K562 (cell line): ENCODE data around the gene ARMH4. TPM values are rescaled to one million over a fixed set of nuclear protein-coding genes. Genes with fewer than 3 reads are reported as not detected.

Source experiments
- ATAC-seq: fragments of 200-7000 bp; cut with Tn5 transposase; 3 replicates; pipeline ENCODE4 v1.9.1; 2020; ENCODE audit warnings: moderate library complexity
- BruUV-seq: library from RNA; stranded (reverse); fragments of 400-500 nt; replicated peaks from 2 replicates; lab custom pipeline; 2021; lab: Mats Ljungman, UMichigan
- CTCF ChIA-PET: fragments of 300-600 bp; formaldehyde crosslinking; extraction: SDS; loops from one replicate; lab custom pipeline; 2021; ENCODE audit warnings: low intra/inter-chr PET ratio; lab: Yijun Ruan, JAX
- POLR2A ChIA-PET: fragments of 300-600, 350-650 bp; sonication (Branson Sonifier 250); formaldehyde crosslinking; extraction: SDS; loops from one replicate; lab custom pipeline; 2021; ENCODE audit warnings: antibody characterized with exemption, inconsistent platforms; lab: Yijun Ruan, JAX
- DNase-seq, 4 experiments: peaks; one replicate each; pipeline versions ENCODE4 v3.0.0 to v3.0.0-alpha.2; 2011 to 2018; ENCODE audit warnings: low spot score in 3 of 4, mixed read lengths in 3 of 4; ENCODE audit errors: extremely low read depth in 1 of 4
- FAIRE-seq: peaks from 2 replicates; lab custom pipeline; 2011; peaks lifted over from hg19 to GRCh38; lab: Jason Lieb, UNC
- H2AFZ ChIP-seq: 2 replicates; pipeline ENCODE4 v1.6.0; 2011; ENCODE audit warnings: low read depth, low read length, control low read depth, inconsistent platforms
- H3K27ac ChIP-seq: fragments of 200-600 bp; 3 replicates; pipeline ENCODE4 v1.8.0; 2011; ENCODE audit warnings: low read depth, mild to moderate bottlenecking, control low read depth, inconsistent platforms, low read length, moderate library complexity, mixed read lengths; ENCODE audit errors: extremely low read depth
- H3K27me3 ChIP-seq, 2 experiments: fragments of 300-600 bp in 1 of 2; 2 replicates in 1 of 2; 3 replicates in 1 of 2; pipeline versions ENCODE4 v1.6.0 to v1.8.0; 2011; ENCODE audit warnings: inconsistent platforms in 2 of 2, low read length in 2 of 2, mild to moderate bottlenecking in 1 of 2, mixed read lengths in 1 of 2, moderate library complexity in 1 of 2; ENCODE audit not compliant: control insufficient read depth in 2 of 2, insufficient read depth in 2 of 2
- H3K36me3 ChIP-seq: fragments of 300-600 bp; 3 replicates; pipeline ENCODE4 v1.8.0; 2011; ENCODE audit warnings: mild to moderate bottlenecking, low read length, inconsistent platforms; ENCODE audit not compliant: control insufficient read depth, insufficient read depth
- H3K4me1 ChIP-seq, 2 experiments: fragments of 200-600 bp in 1 of 2; replicated peaks in 1 of 2; 2 replicates in 1 of 2; 3 replicates in 1 of 2; pipeline versions ENCODE4 v1.5.1 to v1.8.0; 2011; ENCODE audit warnings: inconsistent platforms in 2 of 2, low read length in 2 of 2, mild to moderate bottlenecking in 1 of 2, mixed read lengths in 1 of 2, moderate library complexity in 1 of 2; ENCODE audit not compliant: control insufficient read depth in 2 of 2, insufficient read depth in 2 of 2
- H3K4me2 ChIP-seq: 2 replicates; pipeline ENCODE4 v1.6.1; 2011; ENCODE audit warnings: low read length, control low read depth, inconsistent platforms, mixed read lengths; ENCODE audit not compliant: insufficient read depth
- H3K4me3 ChIP-seq: fragments of 200-600 bp; sonication (generic), shearing (Covaris generic); 2 replicates; pipeline ENCODE4 v1.5.1; 2016; ENCODE audit warnings: control low read depth, inconsistent platforms
- H3K79me2 ChIP-seq: fragments of 200-600 bp; 3 replicates; pipeline ENCODE4 v1.8.0; 2011; ENCODE audit warnings: low read length, inconsistent platforms; ENCODE audit not compliant: control insufficient read depth, insufficient read depth
- H3K9ac ChIP-seq, 2 experiments: 2 replicates each; pipeline versions ENCODE4 v1.6.0 to v1.6.1; 2011; ENCODE audit warnings: low read depth in 2 of 2, low read length in 2 of 2, control low read depth in 1 of 2, inconsistent platforms in 1 of 2, mild to moderate bottlenecking in 1 of 2, mixed read lengths in 1 of 2; ENCODE audit not compliant: insufficient read depth in 1 of 2
- H3K9me1 ChIP-seq: one replicate; pipeline ENCODE4 v1.6.0; 2011; ENCODE audit warnings: inconsistent platforms, mild to moderate bottlenecking, low read length, moderate library complexity; ENCODE audit not compliant: control insufficient read depth, insufficient read depth
- H3K9me3 ChIP-seq: replicated peaks from 2 replicates; pipeline ENCODE4 v1.5.1; 2011; ENCODE audit warnings: low read depth, low read length, inconsistent platforms; ENCODE audit not compliant: control insufficient read depth, insufficient read depth
- H4K20me1 ChIP-seq: replicated peaks from 2 replicates; pipeline ENCODE4 v1.6.1; 2011; ENCODE audit warnings: low read length, inconsistent platforms, mixed read lengths; ENCODE audit not compliant: control insufficient read depth, insufficient read depth
- ELF1 ChIP-seq: fragments of 200-800 bp; sonication (Bioruptor generic); IDR thresholded peaks from 2 replicates; pipeline ENCODE4 v1.6.1; 2016; ENCODE audit warnings: missing genetic modification characterization, missing compliant biosample characterization
- RAD21 ChIP-seq, 2 experiments: fragments of 250-450 bp in 1 of 2; fragments of 450-650 bp in 1 of 2; sonication (Bioruptor Pico) in 1 of 2; formaldehyde crosslinking in 1 of 2; IDR thresholded peaks in 1 of 2; conservative IDR thresholded peaks in 1 of 2; 2 replicates each; pipeline versions ENCODE4 v1.4.0 to v1.8.0; 2020 to 2022; ENCODE audit warnings: mild to moderate bottlenecking in 2 of 2, moderate library complexity in 1 of 2
- TCFL5 ChIP-seq: fragments of 250-450 bp; sonication (Bioruptor Pico); conservative IDR thresholded peaks from 2 replicates; pipeline ENCODE4 v1.6.1; 2021; ENCODE audit warnings: mild to moderate bottlenecking, moderate library complexity, matching md5 sums
- ZNF384 ChIP-seq: IDR thresholded peaks from 2 replicates; pipeline ENCODE4 v1.6.1; 2012; ENCODE audit warnings: low read depth, low read length, improper control_type of control experiment
- WGBS: fragments of 100-300 bp; shearing (Covaris generic); methylation state at CpG from one replicate; pipeline ENCODE4 v1.1.6; 2016; ENCODE audit warnings: low coverage, mixed read lengths; ENCODE audit not compliant: insufficient coverage; ENCODE audit errors: missing lambda C conversion rate; 5-methylcytosine and 5-hydroxymethylcytosine counted together
- in situ Hi-C: fragments of 300-500 bp; cut with MboI; formaldehyde crosslinking; loops from 4 replicates; pipeline ENCODE4 v1.15.0; 2018; ENCODE audit warnings: inconsistent platforms, mixed read lengths
- intact Hi-C: fragments of 100-400 bp; cut with micrococcal nuclease; formaldehyde crosslinking; loops from 2 replicates; pipeline ENCODE4 v1.14.2; 2022
- polyA plus RNA-seq, 8 experiments: library from polyadenylated mRNA; depleted of rRNA in 4 of 8; stranded (reverse) in 5 of 8; unstranded in 3 of 8; fragments of >200 nt; fragmentation: Nextera tagmentation in 2 of 8; fragmentation: Illumina TruSeq in 1 of 8; extraction: Ambion mirVana in 2 of 8; extraction: Trizol in 1 of 8; gene quantifications; 2 replicates each; pipeline versions ENCODE4 v1.2.1 to v1.2.3, GENCODE V29; 2011 to 2014; ENCODE audit warnings: inconsistent platforms in 1 of 8, missing spikeins in 1 of 8
- total RNA-seq, 7 experiments: library from RNA; depleted of rRNA in 6 of 7; stranded (reverse); fragments of >200 nt in 6 of 7; fragmentation: Illumina TruSeq in 2 of 7; extraction: Trizol in 2 of 7; gene quantifications; 2 replicates each; pipeline versions ENCODE4 v1.2.1 to v1.2.3, GENCODE V29; 2011 to 2021; ENCODE audit warnings: low replicate concordance in 1 of 7
- TF ChIP-seq, protein P1 (sequence below), 2 experiments: fragments of 450-650 bp; formaldehyde crosslinking in 1 of 2; IDR thresholded peaks; 2 replicates each; pipeline versions ENCODE4 v1.4.0 to v1.6.1; 2014 to 2020; ENCODE audit warnings: mild to moderate bottlenecking in 2 of 2, borderline replicate concordance in 1 of 2, low read depth in 1 of 2
- TF ChIP-seq, protein P2 (sequence below), 3 experiments: IDR thresholded peaks in 2 of 3; conservative IDR thresholded peaks in 1 of 3; 2 replicates each; pipeline ENCODE4 v1.5.1; 2011 to 2012; ENCODE audit warnings: low read length in 3 of 3, mild to moderate bottlenecking in 3 of 3, control low read depth in 2 of 3, improper control_type of control experiment in 1 of 3, inconsistent platforms in 1 of 3, low read depth in 1 of 3, mixed read lengths in 1 of 3, moderate library complexity in 1 of 3; ENCODE audit not compliant: insufficient read depth in 2 of 3

The ARMH4 gene
- total and polyA plus RNA-seq, 9 of the 15 experiments (the other 6 are each of a cell fraction or from before 2014, with no cell fraction given) = 0.06 to 0.98 (median 0.07) TPM; not detected in 2

DNA sequence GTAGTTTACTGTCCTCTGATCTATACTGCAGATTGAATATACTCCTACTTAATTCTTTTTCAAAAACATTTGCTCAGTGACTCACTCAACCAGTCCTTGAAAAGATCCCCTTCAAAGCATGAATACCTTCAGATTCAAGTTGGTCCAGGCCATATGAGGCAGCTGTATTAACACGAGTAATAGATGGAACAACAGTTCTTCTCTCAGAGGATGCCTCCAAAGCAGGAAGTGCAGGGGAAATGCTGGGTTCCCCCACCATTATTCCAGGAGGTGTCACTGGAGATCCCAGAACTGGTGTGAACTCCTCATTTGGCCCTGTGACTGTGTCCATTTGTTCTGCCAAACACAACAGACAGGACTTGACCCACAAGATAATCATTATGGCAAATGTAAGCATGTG is 20.6 kb downstream of the ARMH4 start:
- in situ Hi-C loops = no loop called here
- Histone ChIP-seq H3K9ac (no peak overlapping the region), H4K20me1 (no peaks in the 10 kb centered on the region), H3K4me1 (peaks cover 0 to under 1% of the 10 kb centered on the region in 2 experiments; a peak in 2 of 5 replicates), H3K9me3 (no peaks in the 10 kb centered on the region), H2AFZ (peak overlapping the region; percentile 45; the same call in 1 of the 2 replicates), H3K4me3 (no peak overlapping the region), H3K79me2 (no peaks in the 10 kb centered on the region), H3K27ac (no peak overlapping the region), H3K36me3 (no peaks in the 10 kb centered on the region), H3K27me3 (no peaks in the 10 kb centered on the region), H3K4me2 (no peak overlapping the region), H3K9me1 (no peaks in the 10 kb centered on the region)
- ChIA-PET POLR2A (no interaction called here), CTCF (no interaction called here)
- peak; percentile 79 for ATAC-seq
- WGBS = 0% methylated on average over 1 of the region's 1 CpG
- no TSS peak for BruUV-seq
- peak in 2 of 4 experiments; percentile 24 to 32 for DNase-seq
- intact Hi-C loops = loop anchor here (1.0 kb wide), 1 partner anchor 35 kb away; no protein-coding TSS in a partner anchor
- peak; percentile 29 for FAIRE-seq
- TF ChIP-seq RAD21 (CRISPR knock-in tag; conservative IDR thresholded peaks at IDR 0.05 in 1 of 2, IDR thresholded peaks at IDR 0.05 in 1 of 2) (peak in 1 of 2 experiments; percentile 49; a peak in 2 of 4 replicates), TCFL5 (CRISPR knock-in tag) (no peak), ELF1 (tag) (peak; percentile 58), ZNF384 (no peak)
- TF ChIP-seq, protein P1, sequence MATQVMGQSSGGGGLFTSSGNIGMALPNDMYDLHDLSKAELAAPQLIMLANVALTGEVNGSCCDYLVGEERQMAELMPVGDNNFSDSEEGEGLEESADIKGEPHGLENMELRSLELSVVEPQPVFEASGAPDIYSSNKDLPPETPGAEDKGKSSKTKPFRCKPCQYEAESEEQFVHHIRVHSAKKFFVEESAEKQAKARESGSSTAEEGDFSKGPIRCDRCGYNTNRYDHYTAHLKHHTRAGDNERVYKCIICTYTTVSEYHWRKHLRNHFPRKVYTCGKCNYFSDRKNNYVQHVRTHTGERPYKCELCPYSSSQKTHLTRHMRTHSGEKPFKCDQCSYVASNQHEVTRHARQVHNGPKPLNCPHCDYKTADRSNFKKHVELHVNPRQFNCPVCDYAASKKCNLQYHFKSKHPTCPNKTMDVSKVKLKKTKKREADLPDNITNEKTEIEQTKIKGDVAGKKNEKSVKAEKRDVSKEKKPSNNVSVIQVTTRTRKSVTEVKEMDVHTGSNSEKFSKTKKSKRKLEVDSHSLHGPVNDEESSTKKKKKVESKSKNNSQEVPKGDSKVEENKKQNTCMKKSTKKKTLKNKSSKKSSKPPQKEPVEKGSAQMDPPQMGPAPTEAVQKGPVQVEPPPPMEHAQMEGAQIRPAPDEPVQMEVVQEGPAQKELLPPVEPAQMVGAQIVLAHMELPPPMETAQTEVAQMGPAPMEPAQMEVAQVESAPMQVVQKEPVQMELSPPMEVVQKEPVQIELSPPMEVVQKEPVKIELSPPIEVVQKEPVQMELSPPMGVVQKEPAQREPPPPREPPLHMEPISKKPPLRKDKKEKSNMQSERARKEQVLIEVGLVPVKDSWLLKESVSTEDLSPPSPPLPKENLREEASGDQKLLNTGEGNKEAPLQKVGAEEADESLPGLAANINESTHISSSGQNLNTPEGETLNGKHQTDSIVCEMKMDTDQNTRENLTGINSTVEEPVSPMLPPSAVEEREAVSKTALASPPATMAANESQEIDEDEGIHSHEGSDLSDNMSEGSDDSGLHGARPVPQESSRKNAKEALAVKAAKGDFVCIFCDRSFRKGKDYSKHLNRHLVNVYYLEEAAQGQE (IDR thresholded peaks at IDR 0.05; ENCODE audit: borderline replicate concordance) = peak; percentile 18; the same call in 1 of the 2 replicates
- TF ChIP-seq, protein P1 (CRISPR knock-in tag; IDR thresholded peaks at IDR 0.05; ENCODE audit: low read depth) = no peak
- TF ChIP-seq, protein P2, sequence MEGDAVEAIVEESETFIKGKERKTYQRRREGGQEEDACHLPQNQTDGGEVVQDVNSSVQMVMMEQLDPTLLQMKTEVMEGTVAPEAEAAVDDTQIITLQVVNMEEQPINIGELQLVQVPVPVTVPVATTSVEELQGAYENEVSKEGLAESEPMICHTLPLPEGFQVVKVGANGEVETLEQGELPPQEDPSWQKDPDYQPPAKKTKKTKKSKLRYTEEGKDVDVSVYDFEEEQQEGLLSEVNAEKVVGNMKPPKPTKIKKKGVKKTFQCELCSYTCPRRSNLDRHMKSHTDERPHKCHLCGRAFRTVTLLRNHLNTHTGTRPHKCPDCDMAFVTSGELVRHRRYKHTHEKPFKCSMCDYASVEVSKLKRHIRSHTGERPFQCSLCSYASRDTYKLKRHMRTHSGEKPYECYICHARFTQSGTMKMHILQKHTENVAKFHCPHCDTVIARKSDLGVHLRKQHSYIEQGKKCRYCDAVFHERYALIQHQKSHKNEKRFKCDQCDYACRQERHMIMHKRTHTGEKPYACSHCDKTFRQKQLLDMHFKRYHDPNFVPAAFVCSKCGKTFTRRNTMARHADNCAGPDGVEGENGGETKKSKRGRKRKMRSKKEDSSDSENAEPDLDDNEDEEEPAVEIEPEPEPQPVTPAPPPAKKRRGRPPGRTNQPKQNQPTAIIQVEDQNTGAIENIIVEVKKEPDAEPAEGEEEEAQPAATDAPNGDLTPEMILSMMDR (IDR thresholded peaks at IDR 0.05 in 2 of 3, conservative IDR thresholded peaks at IDR 0.05 in 1 of 3; ENCODE audit: insufficient read depth in 2 of 3, low read depth in 1 of 3, low read length in 3 of 3) = peak; percentile 16 to 38 (median 23); a peak in 2 of 6 replicates
